ENCODE results near the gene CACNB3. TPM values are rescaled to one million over a fixed set of nuclear protein-coding genes. Genes with fewer than 3 reads are reported as not detected.
A peak's percentile ranks its signal among the peaks of the same experiment; 100 is the strongest.

CACNB3 gene
- total and polyA plus RNA-seq, 2 of the 13 experiments (the other 11 are each of a cell fraction or from before 2014, with no cell fraction given), result 0.29 to 0.54 TPM

GRCh38 chr12:48813465-48814261 is 4.6 kb upstream of the CACNB3 start:
- H2AFZ ChIP-seq (ENCODE audit: low read length), result no peak overlapping the region
- DNase-seq (ENCODE audit: low spot score) (no peak), ATAC-seq (no peak), FAIRE-seq (no peak)
- H3K27me3 ChIP-seq (ENCODE audit: control insufficient read depth in 1 of 2, insufficient read depth in 2 of 2, low read length in 2 of 2), result peaks cover 5 to 47% of the 10 kb centered on the region in 2 experiments
- H3K4me2 ChIP-seq (ENCODE audit: low read depth, low read length), result peak overlapping the region; percentile 94
- no TSS peak for BruUV-seq (replicated peaks)
- no peaks in the 10 kb centered on the region for H3K9me3 ChIP-seq (ENCODE audit: low read length)
- H3K4me1 ChIP-seq (ENCODE audit: insufficient read depth, low read length), result peaks cover 57% of the 10 kb centered on the region
- ChIA-PET POLR2A (interaction anchor here (1.6 kb wide), 2 partner anchors 24 to 52 kb away, joined by 4 to 6 read pairs; partner anchors contain the start of gene ADCY6), CTCF (ENCODE audit: low intra/inter-chr PET ratio, low total read pairs) (interaction anchor here (1.4 to 2.5 kb wide), 2 partner anchors 18 to 60 kb away, joined by 7 to 9 read pairs; no protein-coding TSS in a partner anchor)
- no peak for TF ChIP-seq ZNF543 (CRISPR knock-in tag; IDR thresholded peaks at IDR 0.05)
- TF ChIP-seq ZNF629 (CRISPR knock-in tag; conservative IDR thresholded peaks at IDR 0.05), result peak; percentile 52; the same call in 1 of the 2 replicates
- TF ChIP-seq ZNF10 (CRISPR knock-in tag; IDR thresholded peaks at IDR 0.05; ENCODE audit: borderline replicate concordance, low read depth), result no peak
- TF ChIP-seq, protein P1, sequence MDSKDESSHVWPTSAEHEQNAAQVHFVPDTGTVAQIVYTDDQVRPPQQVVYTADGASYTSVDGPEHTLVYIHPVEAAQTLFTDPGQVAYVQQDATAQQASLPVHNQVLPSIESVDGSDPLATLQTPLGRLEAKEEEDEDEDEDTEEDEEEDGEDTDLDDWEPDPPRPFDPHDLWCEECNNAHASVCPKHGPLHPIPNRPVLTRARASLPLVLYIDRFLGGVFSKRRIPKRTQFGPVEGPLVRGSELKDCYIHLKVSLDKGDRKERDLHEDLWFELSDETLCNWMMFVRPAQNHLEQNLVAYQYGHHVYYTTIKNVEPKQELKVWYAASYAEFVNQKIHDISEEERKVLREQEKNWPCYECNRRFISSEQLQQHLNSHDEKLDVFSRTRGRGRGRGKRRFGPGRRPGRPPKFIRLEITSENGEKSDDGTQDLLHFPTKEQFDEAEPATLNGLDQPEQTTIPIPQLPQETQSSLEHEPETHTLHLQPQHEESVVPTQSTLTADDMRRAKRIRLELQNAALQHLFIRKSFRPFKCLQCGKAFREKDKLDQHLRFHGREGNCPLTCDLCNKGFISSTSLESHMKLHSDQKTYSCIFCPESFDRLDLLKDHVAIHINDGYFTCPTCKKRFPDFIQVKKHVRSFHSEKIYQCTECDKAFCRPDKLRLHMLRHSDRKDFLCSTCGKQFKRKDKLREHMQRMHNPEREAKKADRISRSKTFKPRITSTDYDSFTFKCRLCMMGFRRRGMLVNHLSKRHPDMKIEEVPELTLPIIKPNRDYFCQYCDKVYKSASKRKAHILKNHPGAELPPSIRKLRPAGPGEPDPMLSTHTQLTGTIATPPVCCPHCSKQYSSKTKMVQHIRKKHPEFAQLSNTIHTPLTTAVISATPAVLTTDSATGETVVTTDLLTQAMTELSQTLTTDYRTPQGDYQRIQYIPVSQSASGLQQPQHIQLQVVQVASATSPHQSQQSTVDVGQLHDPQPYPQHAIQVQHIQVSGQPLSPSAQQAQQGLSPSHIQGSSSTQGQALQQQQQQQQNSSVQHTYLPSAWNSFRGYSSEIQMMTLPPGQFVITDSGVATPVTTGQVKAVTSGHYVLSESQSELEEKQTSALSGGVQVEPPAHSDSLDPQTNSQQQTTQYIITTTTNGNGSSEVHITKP (CRISPR knock-in tag; IDR thresholded peaks at IDR 0.05; ENCODE audit: low read depth), result peak; percentile 71
- no peaks in the 10 kb centered on the region for H3K79me2 ChIP-seq (ENCODE audit: insufficient read depth, low read length)
- WGBS (ENCODE audit: low lambda C conversion rate), result 26% methylated on average over 18 of the region's 18 CpGs
- 0 out of 2 replicates have a peak, but pooled peaks cover 3% of the 10 kb centered on the region for H4K20me1 ChIP-seq (ENCODE audit: insufficient read depth, low read length)
- intact Hi-C loops (cut with micrococcal nuclease; ENCODE audit: unreplicated experiment) (no loop called here), in situ Hi-C loops (cut with HindIII; ENCODE audit: extremely low pct_ligation_motif_present, low pct_unique_long_range_greater_than_20kb) (no loop called here)
- no peak overlapping the region for H3K27ac ChIP-seq (ENCODE audit: extremely low read length, insufficient read depth, low read length)
- H3K4me3 ChIP-seq (replicated peaks in 1 of 3; ENCODE audit: insufficient read depth in 1 of 3, low read depth in 2 of 3, low read length in 3 of 3), result peak overlapping the region in 2 of 3 experiments; percentile 60 to 76; a peak in 2 of 6 replicates
- H3K9ac ChIP-seq (ENCODE audit: insufficient read depth, low read depth, low read length), result no peak overlapping the region
- no peaks in the 10 kb centered on the region for H3K36me3 ChIP-seq (replicated peaks in 1 of 2; ENCODE audit: control insufficient read depth in 1 of 2, insufficient read depth in 2 of 2, low read length in 2 of 2)
